GM10248 (cell line): ENCODE results near the gene RBM20.

ENCODE experiments used
- CTCF ChIA-PET: fragments of 300-600 bp; sonication (Branson Sonifier 250); formaldehyde crosslinking; extraction: SDS; loops from one replicate; lab custom pipeline; 2021; ENCODE audit warnings: antibody characterized with exemption; lab: Yijun Ruan, JAX
- POLR2A ChIA-PET: fragments of 350-650 bp; sonication (Branson Sonifier 250); formaldehyde crosslinking; extraction: SDS; loops from one replicate; lab custom pipeline; 2020; ENCODE audit warnings: antibody characterized with exemption; lab: Yijun Ruan, JAX
- DNase-seq: peaks from one replicate; pipeline ENCODE4 v3.0.0; 2012; ENCODE audit errors: extremely low spot score
- TF ChIP-seq, protein P1 (sequence below): IDR thresholded peaks from 2 replicates; pipeline ENCODE4 v1.5.1; 2012; ENCODE audit warnings: mild to moderate bottlenecking, low read depth; ENCODE audit errors: extremely low read depth, missing control alignments, control extremely low read depth

Gene RBM20

DNA sequence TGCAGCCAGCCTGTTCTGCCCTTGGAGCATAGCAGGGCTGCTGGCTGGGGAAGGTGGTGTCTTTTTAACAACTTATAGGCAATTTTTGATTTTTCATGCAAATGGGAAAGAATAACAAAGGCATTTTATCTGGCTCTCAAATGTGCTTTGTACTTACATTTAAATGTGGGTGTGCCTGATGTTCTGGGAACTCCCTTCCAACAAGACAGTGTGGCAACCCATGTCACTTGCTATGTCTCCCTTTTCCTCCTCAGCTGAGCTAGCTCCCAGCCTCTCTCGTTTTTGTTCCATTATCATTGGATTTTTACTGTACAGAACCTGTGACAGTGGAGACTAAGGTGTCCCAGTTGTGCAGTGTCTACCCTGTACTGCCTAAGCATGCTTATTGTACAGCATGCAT is 134.1 kb downstream of the RBM20 start:
- TF ChIP-seq, protein P1, sequence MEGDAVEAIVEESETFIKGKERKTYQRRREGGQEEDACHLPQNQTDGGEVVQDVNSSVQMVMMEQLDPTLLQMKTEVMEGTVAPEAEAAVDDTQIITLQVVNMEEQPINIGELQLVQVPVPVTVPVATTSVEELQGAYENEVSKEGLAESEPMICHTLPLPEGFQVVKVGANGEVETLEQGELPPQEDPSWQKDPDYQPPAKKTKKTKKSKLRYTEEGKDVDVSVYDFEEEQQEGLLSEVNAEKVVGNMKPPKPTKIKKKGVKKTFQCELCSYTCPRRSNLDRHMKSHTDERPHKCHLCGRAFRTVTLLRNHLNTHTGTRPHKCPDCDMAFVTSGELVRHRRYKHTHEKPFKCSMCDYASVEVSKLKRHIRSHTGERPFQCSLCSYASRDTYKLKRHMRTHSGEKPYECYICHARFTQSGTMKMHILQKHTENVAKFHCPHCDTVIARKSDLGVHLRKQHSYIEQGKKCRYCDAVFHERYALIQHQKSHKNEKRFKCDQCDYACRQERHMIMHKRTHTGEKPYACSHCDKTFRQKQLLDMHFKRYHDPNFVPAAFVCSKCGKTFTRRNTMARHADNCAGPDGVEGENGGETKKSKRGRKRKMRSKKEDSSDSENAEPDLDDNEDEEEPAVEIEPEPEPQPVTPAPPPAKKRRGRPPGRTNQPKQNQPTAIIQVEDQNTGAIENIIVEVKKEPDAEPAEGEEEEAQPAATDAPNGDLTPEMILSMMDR: no peak
- CTCF ChIA-PET: interaction anchor here (0.8 to 1.6 kb wide), 3 partner anchors 10 to 25 kb away, joined by 3 to 6 read pairs (median 4); no protein-coding TSS in a partner anchor
- no peak for DNase-seq
- POLR2A ChIA-PET: no interaction called here

- POLR2A ChIA-PET: interaction anchor here (0.9 to 1.4 kb wide), 2 partner anchors 19 to 24 kb away, joined by 3 to 5 read pairs; no protein-coding TSS in a partner anchor
- TF ChIP-seq, protein P1: no peak
- DNase-seq: no peak
- CTCF ChIA-PET: interaction anchor here (0.9 to 1.2 kb wide), 3 partner anchors 23 to 33 kb away, joined by 3 to 4 read pairs (median 4); no protein-coding TSS in a partner anchor
Observed at GRCh38 chr10:110779489-110779888, 135.4 kb downstream of the RBM20 start.

DNA sequence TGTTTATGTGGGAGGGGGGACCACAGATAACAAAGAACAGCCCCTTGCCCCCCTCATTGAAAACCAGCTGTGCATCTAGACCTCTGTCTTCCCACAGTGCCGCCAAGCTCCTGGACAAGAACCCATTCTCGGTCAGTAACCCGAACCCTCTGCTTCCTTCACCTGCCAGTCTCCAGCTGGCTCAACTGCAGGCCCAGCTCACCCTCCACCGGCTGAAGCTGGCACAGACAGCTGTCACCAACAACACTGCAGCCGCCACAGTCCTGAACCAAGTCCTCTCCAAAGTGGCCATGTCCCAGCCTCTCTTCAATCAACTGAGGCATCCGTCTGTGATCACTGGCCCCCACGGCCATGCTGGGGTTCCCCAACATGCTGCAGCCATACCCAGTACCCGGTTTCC is 136.6 kb downstream of the RBM20 start:
- DNase-seq: no peak
- CTCF ChIA-PET: interaction anchor here (1.1 to 2.1 kb wide), 6 partner anchors 15 to 55 kb away, joined by 3 to 9 read pairs (median 4); no protein-coding TSS in a partner anchor
- TF ChIP-seq, protein P1: no peak
- POLR2A ChIA-PET: interaction anchor here (1.4 kb wide), 1 partner anchor 18 kb away, joined by 3 read pairs; no protein-coding TSS in a partner anchor

DNA sequence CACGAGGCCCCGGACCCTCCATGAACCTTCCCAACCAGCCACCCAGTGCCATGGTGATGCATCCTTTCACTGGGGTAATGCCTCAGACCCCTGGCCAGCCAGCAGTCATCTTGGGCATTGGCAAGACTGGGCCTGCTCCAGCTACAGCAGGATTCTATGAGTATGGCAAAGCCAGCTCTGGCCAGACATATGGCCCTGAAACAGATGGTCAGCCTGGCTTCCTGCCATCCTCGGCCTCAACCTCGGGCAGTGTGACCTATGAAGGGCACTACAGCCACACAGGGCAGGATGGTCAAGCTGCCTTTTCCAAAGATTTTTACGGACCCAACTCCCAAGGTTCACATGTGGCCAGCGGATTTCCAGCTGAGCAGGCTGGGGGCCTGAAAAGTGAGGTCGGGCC is 137.0 kb downstream of the RBM20 start:
- no peak for DNase-seq
- POLR2A ChIA-PET: no interaction called here
- CTCF ChIA-PET: interaction anchor here (1.0 to 2.1 kb wide), 6 partner anchors 15 to 55 kb away, joined by 3 to 9 read pairs (median 4); no protein-coding TSS in a partner anchor
- TF ChIP-seq, protein P1: no peak

GRCh38 chr10:110782616-110783015 is 138.5 kb downstream of the RBM20 start:
- DNase-seq: no peak
- CTCF ChIA-PET: interaction anchor here (1.9 to 2.1 kb wide), 3 partner anchors 8 to 53 kb away, joined by 5 to 9 read pairs (median 7); no protein-coding TSS in a partner anchor
- POLR2A ChIA-PET: no interaction called here
- TF ChIP-seq, protein P1: no peak

DNA sequence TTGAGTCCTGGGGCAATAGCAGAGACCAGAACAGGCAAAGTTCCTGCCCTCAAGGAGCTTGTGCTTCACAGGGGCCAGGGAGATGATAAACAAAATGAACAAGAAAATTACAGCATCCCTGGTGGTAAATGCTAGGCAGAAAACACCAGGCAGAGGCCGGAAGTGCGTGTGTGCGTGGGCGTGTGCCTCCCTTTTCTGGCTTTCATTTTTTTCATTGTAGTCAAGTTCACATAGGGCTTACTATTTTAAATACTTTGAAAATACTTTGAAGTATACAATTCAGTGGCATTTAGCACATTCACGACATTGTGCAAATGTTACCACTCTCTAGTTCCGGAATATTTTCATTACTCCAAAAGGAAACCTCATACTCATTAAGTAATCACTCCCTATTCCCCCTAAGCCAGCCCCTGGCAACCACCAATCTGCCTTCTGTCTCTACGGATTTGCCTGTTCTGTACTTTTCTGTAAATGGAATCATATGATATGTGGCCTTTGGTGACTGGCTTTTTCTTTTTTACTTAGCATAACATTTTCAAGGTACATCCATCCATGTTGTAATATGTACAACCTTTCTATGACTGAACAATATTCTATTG is 139.5 kb downstream of the RBM20 start:
- CTCF ChIA-PET: interaction anchor here (1.4 to 2.1 kb wide), 2 partner anchors 9 kb away, joined by 4 to 5 read pairs; no protein-coding TSS in a partner anchor
- DNase-seq: no peak
- TF ChIP-seq, protein P1: no peak
- POLR2A ChIA-PET: no interaction called here
